Activated naive CD8-positive, alpha-beta T cell treated with anti-CD3 and anti-CD28 coated beads for 36 hours (primary cell): Measurements from ENCODE around the gene CDK5RAP1. TPM values are rescaled to one million over a fixed set of nuclear protein-coding genes. Genes with fewer than 3 reads are reported as not detected.
A peak's percentile ranks its signal among the peaks of the same experiment; 100 is the strongest.

ENCODE experiments used
- DNase-seq: peaks from one replicate; pipeline ENCODE4 v3.0.0; 2021
- H3K27ac Mint-ChIP-seq: one replicate; pipeline ENCODE4 v1.8.0; 2022; ENCODE audit warnings: mild to moderate bottlenecking, moderate library complexity, mixed read lengths
- H3K27me3 Mint-ChIP-seq: one replicate; pipeline ENCODE4 v1.8.0; 2022; ENCODE audit warnings: mild to moderate bottlenecking, mixed read lengths
- H3K36me3 Mint-ChIP-seq: one replicate; pipeline ENCODE4 v1.8.0; 2021; ENCODE audit warnings: mild to moderate bottlenecking, mixed read lengths
- H3K4me1 Mint-ChIP-seq: one replicate; pipeline ENCODE4 v1.8.0; 2021; ENCODE audit warnings: mixed read lengths
- H3K4me3 Mint-ChIP-seq: one replicate; pipeline ENCODE4 v1.8.0; 2022; ENCODE audit warnings: mild to moderate bottlenecking, moderate library complexity, mixed read lengths
- H3K9me3 Mint-ChIP-seq: one replicate; pipeline ENCODE4 v1.8.0; 2022; ENCODE audit warnings: mixed read lengths
- total RNA-seq, 2 experiments: library from RNA; stranded (reverse); gene quantifications; one replicate each; pipeline ENCODE4 v1.2.3, GENCODE V29; 2021

CDK5RAP1 gene
- total RNA-seq, 2 experiments from 2014 or later, result 41.0 to 42.3 TPM

DNA sequence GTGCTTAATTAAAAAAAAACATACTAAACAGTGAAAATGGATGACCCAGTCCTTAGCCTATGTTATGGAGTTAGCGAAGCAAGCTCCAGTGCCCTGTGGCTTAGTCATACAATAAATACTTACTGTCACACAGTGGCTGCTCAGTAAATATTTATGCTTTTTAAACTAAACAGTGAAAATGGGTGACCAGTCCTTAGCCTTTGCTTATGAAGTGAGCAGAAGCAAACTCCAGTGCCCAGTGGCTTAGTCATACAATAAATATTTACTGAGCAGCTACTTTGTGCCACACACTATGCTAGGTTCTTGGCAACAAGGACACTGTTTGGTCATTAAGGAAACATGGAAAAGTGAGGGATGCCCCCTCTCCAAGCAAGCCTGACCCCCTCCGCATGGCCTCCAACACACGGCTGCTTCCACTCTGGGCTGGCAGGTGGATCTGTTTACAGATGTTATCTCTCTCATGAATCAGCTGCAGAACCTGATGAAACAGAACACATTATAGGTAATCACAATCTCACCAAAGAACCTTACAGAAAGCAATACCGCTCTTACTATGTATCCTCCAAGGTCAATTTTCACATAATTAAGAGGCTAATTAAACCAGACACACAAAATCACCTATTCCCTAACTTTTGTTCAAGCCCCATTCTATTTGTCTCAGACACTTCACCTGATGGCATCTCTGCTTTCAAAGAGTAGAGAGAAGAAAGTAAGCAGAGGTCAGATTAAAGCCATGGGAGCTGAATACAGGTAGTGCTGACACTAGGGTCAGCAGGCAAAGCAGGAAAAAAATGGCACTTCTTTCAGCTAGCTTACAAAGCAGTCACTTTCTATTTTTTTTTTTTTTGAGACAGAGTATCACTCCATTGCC, 27.3 kb downstream of the CDK5RAP1 start:
- H3K36me3 Mint-ChIP-seq, result peaks cover 26% of the 10 kb centered on the region
- no peaks in the 10 kb centered on the region for H3K27me3 Mint-ChIP-seq
- H3K9me3 Mint-ChIP-seq, result no peaks in the 10 kb centered on the region
- H3K27ac Mint-ChIP-seq, result no peak overlapping the region
- H3K4me1 Mint-ChIP-seq, result peaks cover 10% of the 10 kb centered on the region
- DNase-seq, result no peak
- H3K4me3 Mint-ChIP-seq, result no peak overlapping the region

DNA sequence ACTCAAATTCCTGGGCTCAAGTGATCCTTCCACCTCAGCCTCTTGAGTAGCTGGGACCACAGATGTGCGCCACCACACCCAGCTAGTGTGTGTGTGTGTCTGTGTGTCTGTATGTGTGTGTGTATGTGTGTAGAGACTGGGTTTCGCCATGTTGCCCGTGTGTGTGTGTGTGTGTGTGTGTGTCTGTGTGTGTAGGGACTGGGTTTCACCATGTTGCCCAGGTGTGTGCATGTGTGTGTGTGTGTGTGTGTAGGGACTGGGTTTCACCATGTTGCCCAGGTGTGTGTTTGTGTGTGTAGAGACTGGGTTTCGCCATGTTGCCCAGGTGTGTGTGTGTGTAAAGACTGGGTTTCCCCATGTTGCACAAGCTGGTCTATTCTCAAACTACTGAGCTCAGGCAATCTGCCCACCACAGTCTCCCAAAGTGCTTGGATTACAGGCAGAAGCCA, 28.3 kb downstream of the CDK5RAP1 start:
- Mint-ChIP-seq H3K9me3 (no peaks in the 10 kb centered on the region), H3K4me1 (peaks cover 10% of the 10 kb centered on the region), H3K4me3 (no peak overlapping the region), H3K27me3 (no peaks in the 10 kb centered on the region), H3K36me3 (peaks cover 17% of the 10 kb centered on the region), H3K27ac (peak overlapping the region; percentile 43)
- no peak for DNase-seq

DNA sequence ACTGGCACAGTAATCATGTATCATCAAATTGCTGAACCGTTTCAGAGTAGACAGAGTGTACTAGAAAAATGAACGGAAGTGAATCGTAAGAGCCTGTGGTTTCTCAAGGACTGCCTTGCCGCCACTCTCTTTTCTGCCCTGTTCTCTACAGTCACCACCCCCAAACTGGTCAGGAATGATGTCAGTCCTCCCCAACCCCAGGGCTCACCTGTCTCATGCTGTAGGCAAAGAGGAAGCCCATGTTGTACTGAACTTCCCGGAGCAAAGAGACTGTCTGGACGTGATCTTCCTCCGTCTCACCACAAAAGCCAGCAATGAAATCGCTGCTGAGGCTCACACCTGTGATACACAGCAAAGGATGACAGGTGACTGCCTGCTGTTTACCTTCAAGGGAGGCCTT, 31.0 kb downstream of the CDK5RAP1 start:
- Mint-ChIP-seq H3K27me3 (no peaks in the 10 kb centered on the region), H3K27ac (peak overlapping the region; percentile 54), H3K36me3 (peaks cover 25% of the 10 kb centered on the region), H3K4me3 (no peak overlapping the region), H3K4me1 (peaks cover 10% of the 10 kb centered on the region), H3K9me3 (no peaks in the 10 kb centered on the region)
- DNase-seq, result peak; percentile 5

DNA sequence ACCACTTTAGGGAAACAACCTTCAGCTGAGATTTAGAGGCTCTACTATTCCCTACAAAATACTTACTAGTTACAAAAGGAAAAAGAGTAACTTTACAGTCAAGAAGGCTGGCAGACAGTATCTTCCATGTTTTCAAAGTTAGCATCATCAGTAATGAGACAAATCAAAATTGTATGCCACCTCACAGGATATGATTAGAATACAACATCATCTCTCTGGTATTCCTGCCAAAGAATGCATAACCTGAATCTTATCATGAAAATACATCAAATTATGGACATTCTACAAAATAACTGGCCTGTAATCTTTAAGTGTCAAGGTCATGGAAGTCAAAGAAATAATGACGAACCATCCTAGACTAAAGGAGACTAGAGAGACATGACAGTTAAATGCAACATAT, 38.4 kb downstream of the CDK5RAP1 start:
- Mint-ChIP-seq H3K9me3 (no peaks in the 10 kb centered on the region), H3K27me3 (no peaks in the 10 kb centered on the region), H3K4me3 (no peak overlapping the region), H3K4me1 (no peaks in the 10 kb centered on the region), H3K27ac (no peak overlapping the region), H3K36me3 (peaks cover 27% of the 10 kb centered on the region)
- DNase-seq, result no peak

DNA sequence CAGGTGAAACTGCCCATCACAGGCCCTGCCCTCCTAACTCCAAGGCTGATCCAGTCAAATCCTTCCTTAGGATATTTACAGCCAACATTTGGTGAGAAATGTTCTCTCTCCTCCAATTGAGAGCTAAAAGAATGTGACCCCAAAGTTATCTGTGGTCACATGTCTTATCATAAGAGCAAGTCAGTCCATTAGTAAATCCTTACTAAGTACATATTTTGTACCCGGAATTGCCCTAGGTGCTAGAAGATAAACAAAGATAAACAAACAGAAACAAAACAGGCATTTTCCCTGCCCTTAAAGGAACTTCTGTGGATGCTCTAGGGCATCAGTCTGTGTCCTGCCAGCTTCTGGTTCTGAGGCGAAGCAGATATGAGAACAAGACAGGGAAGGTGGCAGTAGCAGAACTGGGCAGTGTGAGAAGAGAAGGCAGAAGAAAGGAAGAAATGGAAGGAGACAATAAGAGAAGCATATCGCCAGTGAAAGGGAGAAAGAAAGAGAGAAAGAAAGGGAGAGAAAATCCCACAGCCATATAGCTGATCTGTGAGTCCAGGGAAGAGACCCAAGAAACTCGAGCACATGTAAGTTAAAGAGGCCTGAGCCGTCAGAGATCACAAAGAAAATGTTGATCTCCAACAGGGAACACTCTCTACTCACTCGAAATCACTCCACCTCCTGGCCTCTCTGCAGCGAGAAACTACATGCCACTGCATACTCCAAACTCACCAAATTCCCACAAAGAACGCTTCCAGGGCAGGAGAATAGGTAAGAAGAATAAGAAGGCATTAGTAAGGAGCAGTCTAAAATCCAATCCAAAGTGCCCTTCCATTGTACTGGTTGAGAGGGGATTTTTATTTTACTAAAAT, 41.7 kb downstream of the CDK5RAP1 start:
- peaks cover 17% of the 10 kb centered on the region for H3K36me3 Mint-ChIP-seq
- DNase-seq, result no peak
- no peaks in the 10 kb centered on the region for H3K4me1 Mint-ChIP-seq

DNA sequence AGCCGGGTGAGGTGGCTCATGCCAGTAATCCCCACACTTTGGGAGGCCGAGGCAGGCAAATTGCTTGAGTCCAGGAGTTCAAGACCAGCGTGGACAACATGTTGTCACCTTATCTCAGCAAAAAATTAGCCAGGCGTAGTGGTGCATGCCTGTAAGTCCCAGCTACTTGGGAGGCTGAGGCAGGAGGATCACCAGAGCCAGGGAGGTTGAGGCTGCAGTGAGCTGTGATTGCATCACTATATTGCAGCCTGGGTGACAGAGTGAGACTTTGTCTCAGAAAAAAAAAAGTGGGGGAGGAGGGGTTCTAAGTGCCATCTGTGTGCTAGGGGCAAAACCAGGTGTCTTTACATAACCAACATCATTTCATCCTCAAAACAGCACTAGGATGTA, 48.3 kb downstream of the CDK5RAP1 start:
- Mint-ChIP-seq H3K9me3 (no peaks in the 10 kb centered on the region), H3K27me3 (no peaks in the 10 kb centered on the region), H3K27ac (peak overlapping the region; percentile 51), H3K4me1 (no peaks in the 10 kb centered on the region), H3K4me3 (no peak overlapping the region), H3K36me3 (peaks cover 14% of the 10 kb centered on the region)
- no peak for DNase-seq

More for the DNA sequence above, 41.7 kb downstream of the CDK5RAP1 start:
- Mint-ChIP-seq H3K27me3 (no peaks in the 10 kb centered on the region), H3K27ac (no peak overlapping the region), H3K4me3 (no peak overlapping the region), H3K9me3 (no peaks in the 10 kb centered on the region)

DNA sequence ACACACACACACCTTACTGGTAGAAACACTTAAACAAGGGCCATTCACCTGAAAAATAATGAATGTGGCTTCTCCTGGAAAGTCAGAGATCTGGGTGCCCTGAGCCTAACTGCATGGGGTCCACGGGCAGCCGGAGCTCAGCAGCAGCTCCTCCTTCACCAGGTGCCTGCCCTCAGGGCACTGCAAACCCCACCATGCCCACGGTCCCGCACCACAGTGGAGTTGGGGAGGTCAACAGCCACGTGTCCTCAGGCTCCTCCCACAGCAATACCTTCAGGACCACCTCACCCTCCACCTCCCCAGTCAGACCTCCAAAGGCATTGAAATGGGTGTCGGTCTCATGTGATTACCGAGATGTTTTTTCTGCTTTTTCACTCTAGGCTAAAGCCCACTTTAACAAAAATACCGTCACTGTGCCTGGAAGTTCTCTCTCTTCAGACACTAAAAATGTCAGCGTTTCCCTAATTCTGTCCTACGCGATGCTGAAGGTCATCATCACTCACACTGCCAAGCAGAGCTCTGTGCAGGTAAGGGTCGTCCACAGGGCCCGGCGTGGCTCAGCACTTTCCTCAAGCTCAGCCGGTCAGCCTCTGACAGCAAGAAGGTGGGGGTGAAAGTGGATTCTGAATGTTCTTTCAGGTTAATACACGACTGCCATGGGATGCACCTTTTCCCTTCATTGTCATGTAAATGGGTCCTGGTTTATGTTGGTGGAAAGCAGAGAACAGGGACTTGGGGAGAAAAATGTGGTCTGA, 48.9 kb downstream of the CDK5RAP1 start:
- no peak for DNase-seq
- peaks cover 14% of the 10 kb centered on the region for H3K36me3 Mint-ChIP-seq
- H3K9me3 Mint-ChIP-seq, result no peaks in the 10 kb centered on the region
- no peaks in the 10 kb centered on the region for H3K27me3 Mint-ChIP-seq
- no peaks in the 10 kb centered on the region for H3K4me1 Mint-ChIP-seq
- H3K4me3 Mint-ChIP-seq, result no peak overlapping the region
- H3K27ac Mint-ChIP-seq, result no peak overlapping the region

DNA sequence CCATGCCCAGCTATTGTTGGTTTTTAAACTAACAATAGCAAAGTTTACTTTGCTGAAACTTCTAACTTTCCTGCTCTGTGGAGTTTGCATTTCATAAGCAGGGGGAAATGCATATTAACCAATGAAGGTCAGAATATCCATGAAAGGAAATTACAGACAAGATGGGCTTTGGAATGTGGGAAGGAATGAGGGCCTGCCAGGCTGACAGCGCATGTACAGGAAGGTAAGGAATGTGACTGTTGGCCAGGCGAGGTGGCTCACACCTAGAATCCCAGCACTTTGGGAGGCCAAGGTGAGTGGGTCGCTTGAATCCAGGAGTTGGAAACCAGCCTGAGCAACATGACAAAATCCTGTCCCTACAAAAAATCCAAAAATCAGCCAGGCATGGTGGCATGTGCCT, 49.6 kb downstream of the CDK5RAP1 start:
- Mint-ChIP-seq H3K27ac (no peak overlapping the region), H3K4me3 (no peak overlapping the region), H3K36me3 (peaks cover 14% of the 10 kb centered on the region), H3K4me1 (no peaks in the 10 kb centered on the region), H3K27me3 (no peaks in the 10 kb centered on the region), H3K9me3 (no peaks in the 10 kb centered on the region)
- no peak for DNase-seq

DNA sequence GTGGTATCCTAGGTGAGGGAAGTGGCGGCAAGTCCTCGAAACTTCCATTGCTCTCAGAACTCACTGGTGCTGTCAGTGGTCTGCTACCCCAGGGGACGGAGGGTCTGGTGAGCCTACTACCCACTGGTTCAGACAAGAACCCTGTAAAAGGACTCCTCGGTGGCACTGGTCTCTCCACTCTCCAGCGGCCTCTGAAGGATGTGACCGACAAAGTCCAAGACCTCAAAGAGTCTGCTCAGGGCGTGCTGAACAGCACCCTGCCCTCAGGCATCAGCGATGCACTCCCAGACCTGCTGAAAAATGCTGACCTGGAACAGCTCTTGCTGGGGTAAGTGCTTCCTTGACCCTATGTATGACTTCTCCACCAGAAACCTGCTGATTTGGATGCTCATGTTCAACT, 51.8 kb downstream of the CDK5RAP1 start:
- no peak for DNase-seq
- Mint-ChIP-seq H3K9me3 (no peaks in the 10 kb centered on the region), H3K4me3 (no peak overlapping the region), H3K27me3 (no peaks in the 10 kb centered on the region), H3K36me3 (peaks cover 14% of the 10 kb centered on the region), H3K27ac (no peak overlapping the region), H3K4me1 (no peaks in the 10 kb centered on the region)

DNA sequence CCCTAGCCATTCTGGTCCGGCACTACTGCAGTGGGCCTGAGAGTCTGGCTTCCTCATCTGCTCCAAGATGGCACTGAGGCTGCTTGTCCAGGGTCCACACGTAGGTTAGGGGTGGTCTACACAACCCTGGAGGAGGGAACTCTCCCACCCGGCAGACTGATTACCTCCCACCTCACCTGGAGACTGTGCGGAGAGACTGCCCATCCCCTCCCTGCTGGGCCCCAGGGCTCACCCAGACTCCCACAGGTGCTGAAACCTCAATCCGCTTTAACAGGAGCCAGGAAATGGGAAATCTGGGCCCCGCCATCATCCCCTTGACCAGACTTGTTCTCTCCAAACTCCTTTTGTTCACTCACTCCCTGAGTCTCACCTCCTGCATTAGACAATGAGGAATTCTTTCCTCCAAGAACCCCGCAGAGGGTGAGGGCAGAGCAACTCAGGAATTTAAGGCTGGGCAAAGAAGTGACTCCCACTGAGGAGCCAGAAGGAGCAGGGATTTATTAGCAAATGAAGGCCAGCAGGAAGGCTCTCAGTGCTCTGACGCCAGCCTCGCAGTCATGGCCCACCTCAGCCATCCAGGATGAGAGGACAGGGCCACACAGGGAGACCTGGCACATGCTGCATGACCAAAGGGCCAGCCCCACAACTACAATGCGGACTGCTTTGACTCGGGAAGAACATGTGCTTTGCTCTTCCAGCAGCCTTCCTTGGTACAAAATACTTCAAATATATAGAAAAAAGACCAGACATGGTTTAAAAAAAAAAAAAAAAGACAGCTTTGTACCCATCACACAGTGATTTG, 53.0 kb downstream of the CDK5RAP1 start:
- no peak for DNase-seq
- no peak overlapping the region for H3K4me3 Mint-ChIP-seq
- H3K9me3 Mint-ChIP-seq, result no peaks in the 10 kb centered on the region
- H3K27ac Mint-ChIP-seq, result no peak overlapping the region
- H3K27me3 Mint-ChIP-seq, result no peaks in the 10 kb centered on the region
- no peaks in the 10 kb centered on the region for H3K4me1 Mint-ChIP-seq
- peaks cover 14% of the 10 kb centered on the region for H3K36me3 Mint-ChIP-seq

DNA sequence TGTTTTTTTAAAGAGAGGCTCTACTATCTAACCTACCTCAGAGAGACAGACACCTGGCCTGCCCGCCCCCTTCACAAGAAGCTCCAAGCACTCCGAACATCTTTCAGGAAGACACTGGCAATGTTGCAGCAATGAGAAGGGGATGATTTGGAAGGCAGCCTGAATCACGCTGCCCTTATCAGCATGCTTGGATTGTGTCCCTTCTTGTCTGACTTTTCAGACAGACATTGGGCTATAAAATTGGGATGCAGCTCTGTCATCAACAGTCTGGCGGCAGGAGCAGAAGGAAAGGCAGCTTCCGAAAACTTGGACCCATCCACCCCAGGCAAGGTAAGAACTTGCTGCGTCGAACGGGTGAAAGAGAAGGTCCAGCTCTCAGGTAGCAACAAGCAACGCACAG, 56.0 kb downstream of the CDK5RAP1 start:
- Mint-ChIP-seq H3K4me1 (no peaks in the 10 kb centered on the region), H3K27ac (no peak overlapping the region), H3K4me3 (no peak overlapping the region), H3K9me3 (no peaks in the 10 kb centered on the region), H3K27me3 (no peaks in the 10 kb centered on the region), H3K36me3 (peaks cover 5% of the 10 kb centered on the region)
- DNase-seq, result no peak

DNA sequence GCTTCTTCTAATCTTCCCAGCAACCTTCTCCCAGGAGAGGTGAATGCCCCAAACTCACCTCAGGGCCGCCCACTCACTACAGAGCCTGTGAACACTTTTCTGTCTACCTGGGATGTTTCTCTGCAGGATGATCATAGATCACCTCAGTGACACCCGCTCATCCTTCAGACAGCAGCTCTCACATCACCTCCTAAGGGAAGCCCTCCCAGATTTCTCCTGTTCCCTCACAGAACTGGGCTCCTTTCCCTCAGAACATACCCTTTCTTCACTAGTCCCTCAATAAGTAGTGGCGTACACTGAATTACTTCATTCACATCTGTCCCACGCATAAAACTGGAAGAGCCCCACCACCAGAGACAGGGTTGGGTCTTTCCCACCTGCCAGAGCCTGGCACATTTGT, 57.8 kb downstream of the CDK5RAP1 start:
- Mint-ChIP-seq H3K27ac (no peak overlapping the region), H3K36me3 (no peaks in the 10 kb centered on the region), H3K4me3 (no peak overlapping the region)

DNA sequence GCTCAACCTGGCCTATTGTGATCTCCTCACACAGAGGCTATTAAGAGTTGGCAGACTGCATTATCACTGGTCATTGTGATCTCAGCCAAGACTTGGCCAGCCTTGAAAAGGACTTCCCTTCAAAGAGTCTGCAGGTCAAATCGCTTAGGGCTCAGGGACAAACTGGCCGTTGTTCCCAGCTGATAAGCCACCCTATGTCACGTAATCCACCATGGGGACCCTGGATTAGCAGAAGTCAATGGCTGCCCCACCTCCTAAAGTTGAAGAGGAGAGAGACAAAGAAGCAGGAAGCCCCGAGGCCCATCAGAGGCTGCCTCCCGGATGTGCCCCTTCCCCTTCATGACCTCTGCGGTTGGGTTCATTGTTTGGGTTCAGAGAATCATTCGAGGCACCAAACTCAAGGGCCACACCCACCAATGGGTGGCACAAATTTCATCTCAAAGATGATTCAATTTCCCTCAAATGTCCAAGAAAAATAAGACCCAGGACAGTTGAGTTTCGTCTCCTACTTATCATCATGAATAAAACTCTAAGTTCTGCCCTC, 61.7 kb downstream of the CDK5RAP1 start:
- Mint-ChIP-seq H3K36me3 (no peaks in the 10 kb centered on the region), H3K4me3 (no peak overlapping the region), H3K27me3 (no peaks in the 10 kb centered on the region), H3K9me3 (no peaks in the 10 kb centered on the region), H3K27ac (no peak overlapping the region), H3K4me1 (no peaks in the 10 kb centered on the region)
- no peak for DNase-seq

More for the DNA sequence above, 57.8 kb downstream of the CDK5RAP1 start:
- Mint-ChIP-seq H3K9me3 (no peaks in the 10 kb centered on the region), H3K27me3 (no peaks in the 10 kb centered on the region), H3K4me1 (no peaks in the 10 kb centered on the region)
- no peak for DNase-seq
